ENCODE results near the gene SAMD4B. TPM values are rescaled to one million over a fixed set of nuclear protein-coding genes. Genes with fewer than 3 reads are reported as not detected.
A peak's percentile ranks its signal among the peaks of the same experiment; 100 is the strongest.

Gene SAMD4B
- total and polyA plus RNA-seq, 5 experiments from 2014 or later = 5.4 to 55.2 (median 12.3) TPM

DNA sequence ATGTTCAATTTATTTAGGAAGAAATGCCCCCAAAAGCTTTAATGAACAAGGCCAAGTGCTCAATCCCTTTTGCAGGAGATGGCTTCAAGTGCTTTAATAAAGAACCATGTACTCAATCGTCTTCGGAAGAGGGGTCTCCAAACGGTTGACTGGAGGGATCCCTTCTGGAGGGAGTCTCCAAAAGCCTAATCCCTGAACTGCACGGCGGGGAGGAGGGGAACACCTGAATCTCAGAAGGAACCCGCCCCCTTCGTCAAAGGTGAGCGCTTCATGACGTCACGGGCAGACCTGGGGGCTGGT lies 48.2 kb downstream of the SAMD4B start:
- Mint-ChIP-seq H3K27ac (peak overlapping the region; percentile 94 to 100 (median 100)), H3K4me3 (peak overlapping the region; percentile 95 to 98 (median 98)), H3K4me1 (peaks cover 15 to 56% (median 48%) of the 10 kb centered on the region in 4 donors), H3K36me3 (peaks cover 0 to 68% (median 19%) of the 10 kb centered on the region in 3 donors), H3K9me3 (no peaks in the 10 kb centered on the region), H3K27me3 (no peaks in the 10 kb centered on the region)
- ATAC-seq (no peak), DNase-seq (peak in 3 of 10 donors; percentile 88 to 93 (median 89))
- POLR2A ChIA-PET = interaction anchor here (0.6 to 4.6 kb wide), 13 partner anchors 15 to 1956 kb away, joined by 3 to 118 read pairs (median 15); partner anchors contain the start of genes EID2B, GMFG, PLEKHG2 and RPS16

DNA sequence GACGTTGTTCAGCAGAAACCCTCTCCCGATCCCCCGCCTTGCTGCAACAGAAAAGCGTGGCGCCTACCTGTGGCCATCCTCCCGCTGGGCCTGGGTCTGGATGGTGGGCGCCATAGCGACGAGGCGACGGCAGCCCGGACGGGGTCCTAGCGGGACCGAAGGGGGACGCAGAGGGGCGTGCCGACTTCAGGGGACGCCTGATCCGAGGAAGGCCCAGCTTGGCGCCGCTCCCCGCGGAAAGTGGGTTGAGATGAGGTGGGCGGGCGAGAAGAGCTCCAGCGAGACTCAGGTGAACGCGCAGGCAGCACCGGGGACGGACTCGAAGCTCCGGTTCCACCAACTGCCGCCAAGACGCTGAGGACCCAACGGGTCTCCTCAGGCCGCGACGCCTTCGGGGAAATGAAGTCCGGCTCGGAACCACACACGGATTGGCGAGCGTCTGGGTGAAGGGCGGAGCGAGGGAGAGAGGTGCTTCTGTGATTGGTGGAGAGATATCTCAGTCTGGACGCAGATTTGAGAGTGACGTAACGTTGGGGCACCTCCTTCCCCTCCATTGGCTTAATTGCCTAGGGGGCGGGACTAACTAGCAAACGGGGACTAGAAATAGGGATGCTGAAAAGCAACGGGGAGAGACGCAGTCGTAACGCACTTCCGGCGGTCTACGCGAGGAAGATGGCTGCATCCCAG lies 48.7 kb downstream of the SAMD4B start, which contains the start of the genes MED29 and PAF1:
TSS of gene MED29 (plus strand) at position 628 of the 687 bp plus-strand sequence. CDS start at position 673, 45 bp downstream.
TSS of gene PAF1 (minus strand) at position 356 of the 687 bp plus-strand sequence. CDS start at position 114, 242 bp downstream.
- Mint-ChIP-seq H3K36me3 (peaks cover 0 to 68% (median 19%) of the 10 kb centered on the region in 3 donors), H3K4me1 (peaks cover 15 to 58% (median 50%) of the 10 kb centered on the region in 4 donors), H3K4me3 (peak within 1 kb of the TSS; percentile 95 to 98 (median 98)), H3K27ac (peak within 1 kb of the TSS; percentile 94 to 100 (median 100)), H3K9me3 (no peaks in the 10 kb centered on the region), H3K27me3 (no peaks in the 10 kb centered on the region)
- POLR2A ChIA-PET = interaction anchor here (0.6 to 4.6 kb wide), 17 partner anchors 14 to 1956 kb away, joined by 3 to 118 read pairs (median 7); partner anchors contain the start of genes EID2B, GMFG, PLEKHG2 and RPS16
- ATAC-seq (peak; percentile 91 to 95), DNase-seq (peak; percentile 86 to 99 (median 97))

DNA sequence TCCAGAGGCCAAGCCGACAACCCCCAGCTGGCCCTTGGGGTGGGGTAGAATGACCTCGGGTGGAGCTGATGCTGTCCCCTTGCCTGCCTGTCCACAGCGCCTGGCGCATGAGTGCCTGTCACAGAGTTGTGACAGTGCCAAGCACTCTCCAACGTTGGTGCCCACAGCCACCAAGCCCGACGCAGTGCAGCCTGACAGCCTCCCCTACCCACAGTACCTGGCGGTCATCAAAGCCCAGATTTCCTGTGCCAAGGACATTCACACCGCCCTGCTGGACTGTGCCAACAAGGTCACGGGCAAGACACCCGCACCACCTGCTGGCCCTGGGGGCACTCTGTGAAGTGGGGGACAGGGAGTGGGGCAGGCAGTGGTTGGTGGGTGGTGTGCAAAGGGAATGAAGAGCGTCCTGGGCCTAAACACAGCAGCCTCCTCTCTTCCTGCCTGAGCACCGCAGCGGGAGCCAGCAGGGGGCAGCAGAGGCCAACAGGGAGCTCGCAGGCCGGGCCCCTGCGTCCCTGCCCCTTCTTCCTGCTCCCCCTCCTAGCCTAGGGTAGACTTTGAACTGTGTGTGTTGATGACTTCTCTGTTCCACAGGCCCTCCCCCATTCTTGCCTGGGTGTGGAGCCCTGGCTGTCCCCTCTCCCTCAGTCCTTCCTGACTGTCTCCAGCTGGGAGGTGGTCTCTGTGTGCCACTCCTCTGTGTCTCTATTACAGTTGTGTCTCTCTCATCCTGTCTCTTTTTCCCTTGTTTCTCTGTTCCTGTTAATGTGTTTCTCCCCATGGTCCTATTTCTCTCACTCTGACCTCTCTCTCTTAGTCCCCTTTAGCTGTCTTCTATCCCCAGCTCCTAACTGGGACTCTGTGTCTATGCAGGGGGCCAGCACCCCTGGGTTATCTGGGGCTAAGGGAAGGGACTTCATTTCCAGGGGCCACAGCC lies 55.4 kb downstream of the SAMD4B start:
- Mint-ChIP-seq H3K27me3 (no peaks in the 10 kb centered on the region), H3K36me3 (peaks cover 0 to 45% (median 3%) of the 10 kb centered on the region in 3 donors), H3K9me3 (no peaks in the 10 kb centered on the region), H3K4me3 (peak overlapping the region; percentile 40 to 84 (median 78)), H3K4me1 (peaks cover 27 to 70% (median 63%) of the 10 kb centered on the region in 4 donors), H3K27ac (peak overlapping the region; percentile 90 to 99 (median 96))
- peak; percentile 52 for ATAC-seq
- POLR2A ChIA-PET = interaction anchor here (0.5 to 11.2 kb wide), 13 partner anchors 10 to 283 kb away, joined by 3 to 258 read pairs (median 4); partner anchors contain the start of genes EID2B, GMFG, PLEKHG2 and RPS16
- DNase-seq = peak; percentile 86 to 96 (median 94)

DNA sequence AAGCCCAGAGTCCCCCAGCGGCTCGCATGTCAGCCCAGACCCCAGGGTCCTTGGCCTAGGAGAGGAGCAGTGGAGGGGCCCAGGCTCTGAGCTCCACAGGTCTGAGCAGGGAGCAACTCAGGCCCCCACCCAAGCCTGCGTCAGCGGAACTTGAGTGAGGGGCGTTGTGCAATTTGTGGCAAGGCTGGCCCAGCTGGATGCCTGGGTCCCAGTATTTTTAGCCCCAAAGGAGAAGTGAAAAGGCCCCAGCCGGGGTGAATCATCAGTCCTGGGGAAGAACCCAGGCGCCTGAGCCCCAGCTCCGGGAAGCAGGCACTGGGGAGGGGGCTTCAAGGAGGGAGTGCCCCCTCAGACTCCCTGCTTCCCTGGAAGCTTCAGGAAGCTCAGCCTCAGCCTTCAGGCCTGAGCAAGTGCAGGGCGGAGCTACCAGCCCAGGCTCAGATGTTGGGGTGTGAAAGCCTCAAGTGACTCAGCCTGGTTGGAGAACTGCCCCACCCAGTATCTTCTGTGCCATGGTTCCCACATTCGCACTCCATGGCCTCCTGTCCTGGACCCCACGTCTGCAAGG lies 56.2 kb downstream of the SAMD4B start:
- Mint-ChIP-seq H3K4me3 (peak overlapping the region; percentile 34 to 84 (median 78)), H3K27ac (peak overlapping the region; percentile 90 to 99 (median 96)), H3K9me3 (no peaks in the 10 kb centered on the region), H3K27me3 (no peaks in the 10 kb centered on the region), H3K36me3 (peaks cover 0 to 40% (median 3%) of the 10 kb centered on the region in 3 donors), H3K4me1 (peaks cover 27 to 67% (median 62%) of the 10 kb centered on the region in 4 donors)
- POLR2A ChIA-PET = interaction anchor here (0.6 to 11.2 kb wide), 10 partner anchors 9 to 134 kb away, joined by 3 to 258 read pairs (median 5); partner anchors contain the start of genes EID2B, GMFG, PLEKHG2 and RPS16
- peak in 1 of 10 donors; percentile 23 for DNase-seq
- no peak for ATAC-seq

DNA sequence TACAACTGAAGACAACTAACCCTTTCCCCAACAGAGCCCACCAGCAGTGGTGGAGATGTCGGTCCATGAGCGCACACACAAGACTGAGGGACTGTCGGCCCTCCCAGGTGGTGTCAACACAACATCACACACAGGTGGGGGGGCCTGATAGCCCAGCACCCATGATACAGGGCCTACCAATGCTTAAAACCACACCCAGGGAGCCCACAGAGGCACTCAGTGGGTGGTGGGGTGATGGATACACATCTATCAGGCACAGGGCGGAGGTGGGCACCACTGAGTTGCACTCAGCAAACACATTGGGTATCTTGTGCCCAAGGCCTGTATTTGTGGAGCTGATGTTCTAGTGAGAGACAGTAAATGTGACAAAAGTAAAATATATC lies 57.4 kb downstream of the SAMD4B start:
- Mint-ChIP-seq H3K27ac (peak overlapping the region; percentile 69 to 99 (median 94)), H3K4me3 (peak overlapping the region in 9 of 10 donors; percentile 29 to 79 (median 47)), H3K4me1 (peaks cover 25 to 70% (median 61%) of the 10 kb centered on the region in 4 donors), H3K27me3 (no peaks in the 10 kb centered on the region), H3K36me3 (peaks cover 0 to 31% (median 3%) of the 10 kb centered on the region in 3 donors), H3K9me3 (no peaks in the 10 kb centered on the region)
- DNase-seq = no peak
- no peak for ATAC-seq
- POLR2A ChIA-PET = interaction anchor here (0.9 to 11.2 kb wide), 3 partner anchors 8 to 36 kb away, joined by 4 to 258 read pairs (median 183); partner anchors contain the start of genes PLEKHG2, RPS16 and ZFP36

DNA sequence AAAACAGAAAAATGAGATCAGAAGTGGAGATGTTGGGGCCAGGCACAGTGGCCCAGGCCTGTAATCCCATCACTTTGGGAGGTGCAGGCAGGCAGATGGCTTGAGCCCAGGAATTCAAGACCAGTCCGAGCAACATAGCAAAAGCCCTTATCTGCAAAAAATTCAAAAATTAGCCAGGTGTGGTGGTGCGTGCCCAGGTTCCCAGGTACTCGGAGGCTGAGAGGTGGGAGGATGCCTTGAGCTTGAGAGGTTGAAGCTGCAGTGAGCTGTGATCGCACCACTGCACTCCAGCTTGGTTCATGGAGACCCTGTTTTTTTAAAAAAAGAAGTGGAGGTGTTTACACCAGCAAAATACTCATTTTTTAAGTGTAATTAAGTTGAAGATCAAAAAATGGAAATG lies 57.8 kb downstream of the SAMD4B start:
- Mint-ChIP-seq H3K36me3 (peaks cover 0 to 27% (median 3%) of the 10 kb centered on the region in 3 donors), H3K4me3 (peak overlapping the region in 6 of 10 donors; percentile 30 to 79 (median 62)), H3K9me3 (no peaks in the 10 kb centered on the region), H3K4me1 (peaks cover 26 to 73% (median 63%) of the 10 kb centered on the region in 4 donors), H3K27ac (peak overlapping the region; percentile 69 to 99 (median 94)), H3K27me3 (no peaks in the 10 kb centered on the region)
- ATAC-seq (no peak), DNase-seq (no peak)
- POLR2A ChIA-PET = interaction anchor here (0.9 to 11.2 kb wide), 3 partner anchors 8 to 36 kb away, joined by 4 to 258 read pairs (median 183); partner anchors contain the start of genes PLEKHG2, RPS16 and ZFP36

DNA sequence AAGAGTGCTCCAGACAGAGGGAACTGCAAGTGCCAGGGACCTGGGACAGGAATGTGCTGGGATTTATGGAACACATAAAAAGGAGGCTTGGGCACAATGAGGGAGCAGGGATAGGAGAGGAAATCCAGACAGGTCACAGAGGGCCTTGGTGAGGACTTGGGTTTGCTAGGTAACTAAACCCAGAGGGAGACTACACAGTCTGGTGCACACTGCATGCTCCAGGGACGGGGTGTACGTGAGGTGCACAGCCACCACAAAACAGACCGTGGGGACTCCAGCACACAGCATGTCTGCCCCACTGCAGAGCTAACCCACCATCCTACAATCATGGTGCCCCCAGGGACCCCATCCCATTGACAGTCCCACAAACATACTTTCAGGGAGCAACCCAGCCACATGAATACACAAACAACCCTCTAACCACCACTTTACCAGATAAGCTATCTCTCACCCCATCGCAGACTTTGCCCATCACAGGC lies 58.9 kb downstream of the SAMD4B start:
- H3K9me3 Mint-ChIP-seq = no peaks in the 10 kb centered on the region

DNA sequence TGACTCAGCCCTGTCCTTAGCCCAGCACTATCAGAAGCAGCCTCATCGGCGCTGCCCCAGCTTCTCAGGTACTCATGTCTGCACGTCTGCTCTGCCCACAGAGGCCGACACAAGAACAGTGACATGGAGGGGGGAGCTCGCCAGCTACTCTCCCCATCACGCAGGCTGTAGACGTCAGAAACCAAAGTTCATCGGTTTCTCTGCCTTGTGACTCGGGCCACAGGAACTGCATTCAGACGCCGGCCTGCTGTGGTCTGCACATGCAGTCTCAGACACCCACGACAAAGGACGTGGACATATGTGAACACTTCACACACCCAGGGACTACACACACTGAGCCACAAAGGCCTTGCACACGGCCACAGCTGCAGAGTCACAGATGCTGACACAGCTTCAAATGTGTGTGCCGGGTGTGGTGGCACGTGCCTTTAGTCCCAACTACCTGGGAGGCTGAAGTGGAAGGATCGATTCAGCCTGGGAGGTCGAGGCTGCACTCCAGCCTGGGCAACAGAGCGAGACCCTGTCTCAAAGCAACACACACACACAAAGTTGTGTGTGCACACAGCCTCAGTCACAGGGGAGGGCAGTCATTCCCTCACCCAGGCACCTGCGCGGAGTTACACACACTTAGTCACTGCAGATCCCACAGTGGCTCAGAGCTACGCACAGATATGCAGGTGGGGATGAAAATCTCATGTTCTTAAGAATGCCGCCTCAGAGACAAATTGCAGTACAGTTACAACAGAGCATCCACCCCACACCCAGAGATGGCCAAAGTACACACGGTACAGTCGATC lies 59.5 kb downstream of the SAMD4B start:
- H3K27ac Mint-ChIP-seq = peak overlapping the region; percentile 94 to 100 (median 98)
- peaks cover 29 to 79% (median 68%) of the 10 kb centered on the region in 4 donors for H3K4me1 Mint-ChIP-seq
- ATAC-seq (peak; percentile 49 to 62), DNase-seq (peak; percentile 60 to 93 (median 85))
- H3K4me3 Mint-ChIP-seq = peak overlapping the region; percentile 79 to 98 (median 87)
- no peaks in the 10 kb centered on the region for H3K9me3 Mint-ChIP-seq
- H3K36me3 Mint-ChIP-seq = peaks cover 0 to 12% (median 0%) of the 10 kb centered on the region in 3 donors
- peaks cover 0 to 3% (median 0%) of the 10 kb centered on the region in 5 donors for H3K27me3 Mint-ChIP-seq
- POLR2A ChIA-PET = interaction anchor here (0.6 to 11.2 kb wide), 15 partner anchors 8 to 783 kb away, joined by 3 to 258 read pairs (median 5); partner anchors contain the start of genes EIF3K, GMFG, MED29 and PAF1

More for the DNA sequence above, 58.9 kb downstream of the SAMD4B start:
- ATAC-seq (peak; percentile 3 to 15), DNase-seq (no peak)
- POLR2A ChIA-PET = interaction anchor here (0.5 to 11.2 kb wide), 13 partner anchors 8 to 552 kb away, joined by 3 to 258 read pairs (median 5); partner anchors contain the start of genes GMFG, MED29, PAF1 and PLEKHG2
- peaks cover 27 to 77% (median 64%) of the 10 kb centered on the region in 4 donors for H3K4me1 Mint-ChIP-seq
- peaks cover 0 to under 1% (median 0%) of the 10 kb centered on the region in 5 donors for H3K27me3 Mint-ChIP-seq
- H3K4me3 Mint-ChIP-seq = peak overlapping the region; percentile 79 to 98 (median 87)
- H3K27ac Mint-ChIP-seq = peak overlapping the region; percentile 94 to 100 (median 98)
- H3K36me3 Mint-ChIP-seq = peaks cover 0 to 17% (median 0%) of the 10 kb centered on the region in 3 donors

DNA sequence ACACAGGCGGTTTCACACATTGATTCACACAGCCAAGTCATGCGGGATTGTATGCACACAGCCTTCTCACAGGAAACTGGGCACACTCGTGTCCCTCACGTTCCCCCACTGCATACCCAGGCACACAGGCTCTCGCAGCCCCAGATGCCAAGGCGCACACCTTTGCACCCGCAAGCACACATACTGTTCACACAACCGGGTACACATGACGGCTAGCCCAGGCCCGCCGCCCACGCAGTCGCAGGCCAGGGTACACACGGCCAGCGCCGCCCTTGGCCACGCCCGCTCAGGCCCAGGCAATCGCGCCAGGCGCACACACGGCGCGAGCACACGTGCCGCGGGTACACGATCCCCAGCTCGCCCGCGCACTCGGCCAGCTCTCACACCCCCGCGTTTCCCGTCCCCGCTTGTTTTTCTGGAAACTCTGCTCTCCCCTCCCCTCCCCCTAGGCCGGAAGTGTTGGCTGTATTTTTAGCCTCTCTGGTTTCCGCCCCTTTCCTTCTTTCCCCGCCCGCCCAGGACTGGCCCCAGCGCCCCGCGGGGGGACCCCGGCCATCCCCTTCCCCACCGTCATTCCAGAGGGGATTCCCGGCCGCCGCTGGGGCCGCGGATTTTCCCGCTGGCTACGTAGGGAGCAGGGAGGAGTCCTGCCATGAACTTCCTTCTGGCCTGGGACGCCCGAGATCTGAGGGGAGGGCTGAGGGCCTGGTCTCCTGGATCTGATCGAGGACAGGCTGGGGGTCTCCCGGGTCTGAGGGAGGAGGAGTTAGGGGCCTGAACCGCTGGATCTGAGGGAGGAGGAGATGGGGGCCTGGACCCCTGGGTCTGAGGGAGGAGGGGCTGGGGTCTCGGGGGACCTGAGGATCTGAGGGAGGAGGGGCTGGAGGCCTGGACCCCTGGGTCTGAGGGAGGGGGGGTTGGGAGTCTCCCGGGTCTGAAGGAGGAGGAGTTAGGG lies 60.4 kb downstream of the SAMD4B start:
- ATAC-seq (peak in 1 of 2 donors; percentile 5), DNase-seq (peak; percentile 74 to 93 (median 82))
- Mint-ChIP-seq H3K27ac (peak overlapping the region; percentile 94 to 100 (median 98)), H3K36me3 (peaks cover 0 to 10% (median 5%) of the 10 kb centered on the region in 3 donors), H3K4me3 (peak overlapping the region; percentile 79 to 98 (median 87)), H3K9me3 (no peaks in the 10 kb centered on the region), H3K27me3 (peaks cover 0 to 3% (median 0%) of the 10 kb centered on the region in 5 donors), H3K4me1 (peaks cover 29 to 72% (median 64%) of the 10 kb centered on the region in 4 donors)
- POLR2A ChIA-PET = interaction anchor here (1.0 to 11.2 kb wide), 13 partner anchors 10 to 784 kb away, joined by 3 to 258 read pairs (median 7); partner anchors contain the start of genes EIF3K, GMFG, MED29 and PAF1

Data from naive thymus-derived CD8-positive, alpha-beta T cell (primary cell).